Urinary bladder (tissue), 4 donors: ENCODE results near the gene XRN2. TPM values are rescaled to one million over a fixed set of nuclear protein-coding genes. Genes with fewer than 3 reads are reported as not detected.

Experiments
- DNase-seq: peaks from one replicate; pipeline ENCODE4 v3.0.0-alpha.2; 2015; ENCODE audit errors: extremely low spot score
- H3K27ac ChIP-seq: one replicate; pipeline ENCODE4 v1.5.1; 2013; ENCODE audit warnings: low read depth, mild to moderate bottlenecking, moderate library complexity
- H3K36me3 ChIP-seq: one replicate; pipeline ENCODE4 v1.6.1; 2013; ENCODE audit warnings: mild to moderate bottlenecking, moderate library complexity; ENCODE audit not compliant: insufficient read depth
- H3K4me1 ChIP-seq: one replicate; pipeline ENCODE4 v1.6.1; 2013; ENCODE audit warnings: mild to moderate bottlenecking, moderate library complexity; ENCODE audit not compliant: insufficient read depth
- H3K4me3 ChIP-seq: one replicate; pipeline ENCODE4 v1.5.1; 2013; ENCODE audit warnings: low read depth, low read length
- WGBS: extraction: QIAGEN DNeasy Blood & Tissue Kit; methylation state at CpG from one replicate; pipeline ENCODE4 v1.1.7; 2013; 5-methylcytosine and 5-hydroxymethylcytosine counted together
- polyA plus RNA-seq: library from polyadenylated mRNA; stranded (reverse); fragments of 200-250 nt; gene quantifications from one replicate; pipeline ENCODE4 v1.2.3, GENCODE V29; 2013
- total RNA-seq: library from RNA; depleted of rRNA; stranded (reverse); fragments of >200 nt; gene quantifications from one replicate; pipeline ENCODE4 v1.2.3, GENCODE V29; 2014
- donor health status: healthy with polysubstance abuse.
- donor health status: healthy.

The XRN2 gene
- total and polyA plus RNA-seq, 2 donors: 44.2 to 70.2 TPM

- Histone ChIP-seq H3K27ac (no peak overlapping the region), H3K4me3 (no peak overlapping the region)
- 52% methylated on average over 7 of the region's 7 CpGs for WGBS
These were observed 23.2 kb upstream of the XRN2 start for GRCh38 chr20:21279706-21280521.

GRCh38 chr20:21280522-21281016 lies 22.6 kb upstream of the XRN2 start:
- DNase-seq: no peak
- H3K36me3 ChIP-seq: no peaks in the 10 kb centered on the region
- WGBS: 67% methylated on average over 3 of the region's 3 CpGs
- no peak overlapping the region for H3K4me3 ChIP-seq
- H3K4me1 ChIP-seq: no peaks in the 10 kb centered on the region
- H3K27ac ChIP-seq: no peak overlapping the region

More at GRCh38 chr20:21279706-21280521, 23.2 kb upstream of the XRN2 start:
- Histone ChIP-seq H3K36me3 (no peaks in the 10 kb centered on the region), H3K4me1 (no peaks in the 10 kb centered on the region)
- no peak for DNase-seq

GRCh38 chr20:21286775-21287174 lies 16.4 kb upstream of the XRN2 start:
- H3K4me3 ChIP-seq: no peak overlapping the region
- H3K4me1 ChIP-seq: no peaks in the 10 kb centered on the region
- no peak for DNase-seq
- H3K36me3 ChIP-seq: no peaks in the 10 kb centered on the region
- WGBS: 59% methylated on average over 4 of the region's 4 CpGs
- H3K27ac ChIP-seq: no peak overlapping the region

GRCh38 chr20:21288587-21289370 lies 14.4 kb upstream of the XRN2 start:
- H3K4me3 ChIP-seq: no peak overlapping the region
- no peak for DNase-seq
- no peak overlapping the region for H3K27ac ChIP-seq
- WGBS: 69% methylated on average over 14 of the region's 14 CpGs
- H3K4me1 ChIP-seq: no peaks in the 10 kb centered on the region
- no peaks in the 10 kb centered on the region for H3K36me3 ChIP-seq

GRCh38 chr20:21289651-21290050 lies 13.5 kb upstream of the XRN2 start:
- 30% methylated on average over 2 of the region's 2 CpGs for WGBS
- Histone ChIP-seq H3K4me1 (no peaks in the 10 kb centered on the region), H3K4me3 (no peak overlapping the region), H3K36me3 (no peaks in the 10 kb centered on the region), H3K27ac (no peak overlapping the region)
- DNase-seq: no peak

- 84% methylated on average over 2 of the region's 2 CpGs for WGBS
- H3K36me3 ChIP-seq: no peaks in the 10 kb centered on the region
- H3K4me3 ChIP-seq: no peak overlapping the region
- H3K27ac ChIP-seq: no peak overlapping the region
- no peaks in the 10 kb centered on the region for H3K4me1 ChIP-seq
- DNase-seq: no peak
These were observed 12.1 kb upstream of the XRN2 start for GRCh38 chr20:21291026-21291425.

- Histone ChIP-seq H3K4me1 (no peaks in the 10 kb centered on the region), H3K4me3 (no peak overlapping the region), H3K36me3 (no peaks in the 10 kb centered on the region), H3K27ac (no peak overlapping the region)
- 35% methylated on average over 5 of the region's 5 CpGs for WGBS
- DNase-seq: no peak
These were observed 8.4 kb upstream of the XRN2 start for GRCh38 chr20:21294755-21295154.

- Histone ChIP-seq H3K4me1 (peaks cover 2% of the 10 kb centered on the region), H3K4me3 (peak overlapping the region; percentile 79), H3K36me3 (no peaks in the 10 kb centered on the region), H3K27ac (no peak overlapping the region)
- DNase-seq: no peak
- WGBS: 52% methylated on average over 9 of the region's 9 CpGs
These were observed 1.0 kb upstream of the XRN2 start for GRCh38 chr20:21301940-21302663.

- Histone ChIP-seq H3K4me3 (peak overlapping the region; percentile 79), H3K4me1 (peaks cover 2% of the 10 kb centered on the region), H3K36me3 (no peaks in the 10 kb centered on the region), H3K27ac (peak overlapping the region; percentile 91)
- DNase-seq: no peak
- WGBS: 4% methylated on average over 12 of the region's 12 CpGs
These were observed 469 bp upstream of the XRN2 start for GRCh38 chr20:21302664-21303060.

- 2% methylated on average over 18 of the region's 18 CpGs for WGBS
- DNase-seq: peak; percentile 20
- H3K4me3 ChIP-seq: peak overlapping the region; percentile 79
- H3K36me3 ChIP-seq: peaks cover 2% of the 10 kb centered on the region
- H3K27ac ChIP-seq: peak overlapping the region; percentile 89
- H3K4me1 ChIP-seq: peaks cover 2% of the 10 kb centered on the region
These were observed 898 bp downstream of the XRN2 start for GRCh38 chr20:21303872-21304586.

GRCh38 chr20:21308340-21308739 lies 5.2 kb downstream of the XRN2 start:
- no peak for DNase-seq
- Histone ChIP-seq H3K27ac (no peak overlapping the region), H3K4me3 (no peak overlapping the region), H3K4me1 (peaks cover 3% of the 10 kb centered on the region), H3K36me3 (peaks cover 2% of the 10 kb centered on the region)
- 90% methylated on average over 2 of the region's 2 CpGs for WGBS

- no peak for DNase-seq
- H3K27ac ChIP-seq: no peak overlapping the region
- H3K36me3 ChIP-seq: peaks cover 2% of the 10 kb centered on the region
- no peak overlapping the region for H3K4me3 ChIP-seq
- H3K4me1 ChIP-seq: peaks cover 2% of the 10 kb centered on the region
- WGBS: 57% methylated on average over 2 of the region's 2 CpGs
These were observed 6.7 kb downstream of the XRN2 start for GRCh38 chr20:21309678-21310467.
